ENCODE measurements around the gene ENPP5.

Gene ENPP5

DNA sequence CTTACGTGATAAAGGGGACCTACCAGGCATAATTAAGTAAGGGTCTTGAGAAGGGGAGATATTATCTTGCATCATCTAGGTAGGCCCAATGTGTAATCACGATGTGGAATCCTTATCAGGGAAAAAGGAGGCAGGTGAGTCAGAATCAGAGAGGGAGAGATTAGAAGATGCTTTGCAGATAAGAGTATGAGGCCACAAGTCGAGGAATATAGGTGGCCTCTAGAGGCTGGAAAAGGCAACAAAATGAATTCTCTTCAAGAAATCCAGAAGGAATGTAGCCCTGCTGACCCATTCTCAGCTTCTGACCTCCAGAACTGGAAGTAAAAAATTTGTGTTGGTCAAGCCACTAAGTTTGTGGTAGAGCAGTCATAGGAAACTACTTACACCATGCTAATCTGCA, 51.9 kb downstream of the ENPP5 start:
- Histone ChIP-seq H3K9ac (ENCODE audit: low read depth, low read length, poor library complexity) (no peak overlapping the region), H3K4ac (ENCODE audit: low read length) (no peak overlapping the region), H2AFZ (ENCODE audit: low read length) (no peak overlapping the region), H3K4me3 (ENCODE audit: low read length in 2 of 2) (no peak overlapping the region), H3K27ac (replicated peaks; ENCODE audit: low read length) (no peak overlapping the region), H3K14ac (ENCODE audit: low read length) (no peak overlapping the region), H2AK5ac (ENCODE audit: low read depth, low read length) (no peak overlapping the region), H3K4me2 (ENCODE audit: insufficient read depth, low read length, poor library complexity, severe bottlenecking) (no peak overlapping the region), H3K36me3 (replicated peaks in 1 of 2; ENCODE audit: control insufficient read depth in 2 of 2, insufficient read depth in 2 of 2, low read length in 2 of 2) (no peaks in the 10 kb centered on the region), H2BK12ac (ENCODE audit: low read length) (no peak overlapping the region), H4K8ac (ENCODE audit: low read depth, low read length) (no peak overlapping the region), H3K4me1 (ENCODE audit: control insufficient read depth in 2 of 2, insufficient read depth in 1 of 2, low read depth in 1 of 2, low read length in 2 of 2) (no peaks in the 10 kb centered on the region), H2BK15ac (ENCODE audit: low read length) (no peak overlapping the region), H4K91ac (ENCODE audit: low read depth, low read length, poor library complexity) (no peak overlapping the region), H3K27me3 (ENCODE audit: control insufficient read depth in 3 of 3, insufficient read depth in 3 of 3, low read depth in 1 of 3, low read length in 3 of 3) (no peaks in the 10 kb centered on the region), H3K23ac (ENCODE audit: low read depth, low read length, poor library complexity) (no peak overlapping the region), H3K9me3 (replicated peaks in 1 of 2; ENCODE audit: control insufficient read depth in 2 of 2, insufficient read depth in 1 of 2, low read depth in 1 of 2, low read length in 2 of 2) (no peaks in the 10 kb centered on the region), H3K79me1 (ENCODE audit: low read depth, low read length) (no peaks in the 10 kb centered on the region), H2BK5ac (ENCODE audit: low read length) (no peak overlapping the region), H3K18ac (ENCODE audit: low read length) (no peak overlapping the region), H2BK120ac (ENCODE audit: low read depth, low read length) (no peak overlapping the region)
- DNase-seq (ENCODE audit: low spot score) = no peak
- no CpG with 5 or more reads among the region's 3 CpGs for WGBS, 2 donors (ENCODE audit: extremely low coverage in 2 of 2, insufficient read length in 2 of 2, insufficient replicate concordance in 1 of 2)

DNA sequence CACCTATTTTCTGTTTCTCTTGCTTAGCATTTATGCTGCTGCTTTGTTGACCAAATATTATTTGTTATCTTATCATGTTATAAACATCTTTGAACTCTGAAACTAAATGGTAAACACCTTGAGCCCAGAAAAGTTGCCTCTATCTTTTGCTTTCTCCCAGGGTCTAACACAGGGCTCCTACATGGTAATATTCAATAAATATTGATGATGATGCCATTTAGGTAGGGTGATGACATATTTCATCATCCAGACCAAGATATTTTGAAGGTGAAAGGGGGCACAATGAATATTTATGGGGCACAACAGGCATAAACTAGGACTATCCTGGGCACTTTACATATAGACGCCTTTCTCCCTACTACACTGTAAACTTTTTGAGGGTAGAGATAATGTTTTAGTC, 52.6 kb downstream of the ENPP5 start:
- Histone ChIP-seq H3K14ac (ENCODE audit: low read length) (no peak overlapping the region), H3K9ac (ENCODE audit: low read depth, low read length, poor library complexity) (no peak overlapping the region), H3K79me1 (ENCODE audit: low read depth, low read length) (no peaks in the 10 kb centered on the region), H2AK5ac (ENCODE audit: low read depth, low read length) (no peak overlapping the region), H3K23ac (ENCODE audit: low read depth, low read length, poor library complexity) (no peak overlapping the region), H3K4me1 (ENCODE audit: control insufficient read depth in 2 of 2, insufficient read depth in 1 of 2, low read depth in 1 of 2, low read length in 2 of 2) (no peaks in the 10 kb centered on the region), H2BK12ac (ENCODE audit: low read length) (no peak overlapping the region), H4K91ac (ENCODE audit: low read depth, low read length, poor library complexity) (no peak overlapping the region), H3K4me3 (ENCODE audit: low read length in 2 of 2) (no peak overlapping the region), H2BK15ac (ENCODE audit: low read length) (no peak overlapping the region), H2AFZ (ENCODE audit: low read length) (no peak overlapping the region), H2BK5ac (ENCODE audit: low read length) (no peak overlapping the region), H4K8ac (ENCODE audit: low read depth, low read length) (no peak overlapping the region), H3K36me3 (replicated peaks in 1 of 2; ENCODE audit: control insufficient read depth in 2 of 2, insufficient read depth in 2 of 2, low read length in 2 of 2) (no peaks in the 10 kb centered on the region), H3K18ac (ENCODE audit: low read length) (no peak overlapping the region), H3K9me3 (replicated peaks in 1 of 2; ENCODE audit: control insufficient read depth in 2 of 2, insufficient read depth in 1 of 2, low read depth in 1 of 2, low read length in 2 of 2) (no peaks in the 10 kb centered on the region), H3K27me3 (ENCODE audit: control insufficient read depth in 3 of 3, insufficient read depth in 3 of 3, low read depth in 1 of 3, low read length in 3 of 3) (no peaks in the 10 kb centered on the region), H3K4me2 (ENCODE audit: insufficient read depth, low read length, poor library complexity, severe bottlenecking) (no peak overlapping the region), H3K27ac (replicated peaks; ENCODE audit: low read length) (no peak overlapping the region), H2BK120ac (ENCODE audit: low read depth, low read length) (no peak overlapping the region), H3K4ac (ENCODE audit: low read length) (no peak overlapping the region)
- DNase-seq (ENCODE audit: low spot score) = no peak
- no CpG with 5 or more reads among the region's 1 CpG for WGBS, 2 donors (ENCODE audit: extremely low coverage in 2 of 2, insufficient read length in 2 of 2, insufficient replicate concordance in 1 of 2)

DNA sequence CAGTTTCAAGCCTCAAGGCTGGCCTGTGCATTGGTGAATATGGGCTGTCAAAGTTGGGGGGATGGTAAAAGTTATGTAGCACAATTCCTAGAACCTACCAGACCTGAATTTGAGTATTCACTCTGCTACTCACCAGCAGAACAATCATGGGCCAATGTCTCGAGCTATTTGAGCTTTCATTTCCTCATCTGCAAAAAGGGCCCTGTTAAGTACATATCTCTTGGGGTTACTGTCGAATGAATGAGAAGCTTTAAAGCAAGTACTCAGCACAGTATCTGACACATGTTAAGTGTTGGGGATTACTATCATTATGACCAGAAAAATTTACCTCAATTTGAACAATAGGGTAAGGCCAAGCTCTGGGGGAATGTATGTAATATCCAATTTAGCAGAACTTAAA, 54.5 kb downstream of the ENPP5 start:
- no peaks in the 10 kb centered on the region for H3K79me1 ChIP-seq (ENCODE audit: low read depth, low read length)
- no peak overlapping the region for H3K18ac ChIP-seq (ENCODE audit: low read length)
- no peak overlapping the region for H4K91ac ChIP-seq (ENCODE audit: low read depth, low read length, poor library complexity)
- H3K4me1 ChIP-seq (ENCODE audit: control insufficient read depth in 2 of 2, insufficient read depth in 1 of 2, low read depth in 1 of 2, low read length in 2 of 2) = no peaks in the 10 kb centered on the region
- H3K23ac ChIP-seq (ENCODE audit: low read depth, low read length, poor library complexity) = no peak overlapping the region
- no peak overlapping the region for H2BK12ac ChIP-seq (ENCODE audit: low read length)
- H3K4ac ChIP-seq (ENCODE audit: low read length) = no peak overlapping the region
- no peak overlapping the region for H2AFZ ChIP-seq (ENCODE audit: low read length)
- no CpG with 5 or more reads among the region's 2 CpGs for WGBS, 2 donors (ENCODE audit: extremely low coverage in 2 of 2, insufficient read length in 2 of 2, insufficient replicate concordance in 1 of 2)
- H3K27ac ChIP-seq (replicated peaks; ENCODE audit: low read length) = no peak overlapping the region
- no peak overlapping the region for H3K4me3 ChIP-seq (ENCODE audit: low read length in 2 of 2)
- no peaks in the 10 kb centered on the region for H3K27me3 ChIP-seq (ENCODE audit: control insufficient read depth in 3 of 3, insufficient read depth in 3 of 3, low read depth in 1 of 3, low read length in 3 of 3)
- no peak overlapping the region for H2BK120ac ChIP-seq (ENCODE audit: low read depth, low read length)
- H2BK15ac ChIP-seq (ENCODE audit: low read length) = no peak overlapping the region
- DNase-seq (ENCODE audit: low spot score) = no peak
- H4K8ac ChIP-seq (ENCODE audit: low read depth, low read length) = no peak overlapping the region
- H2BK5ac ChIP-seq (ENCODE audit: low read length) = no peak overlapping the region
- H3K4me2 ChIP-seq (ENCODE audit: insufficient read depth, low read length, poor library complexity, severe bottlenecking) = no peak overlapping the region
- no peaks in the 10 kb centered on the region for H3K9me3 ChIP-seq (replicated peaks in 1 of 2; ENCODE audit: control insufficient read depth in 2 of 2, insufficient read depth in 1 of 2, low read depth in 1 of 2, low read length in 2 of 2)
- H2AK5ac ChIP-seq (ENCODE audit: low read depth, low read length) = no peak overlapping the region
- no peak overlapping the region for H3K14ac ChIP-seq (ENCODE audit: low read length)
- no peaks in the 10 kb centered on the region for H3K36me3 ChIP-seq (replicated peaks in 1 of 2; ENCODE audit: control insufficient read depth in 2 of 2, insufficient read depth in 2 of 2, low read length in 2 of 2)
- no peak overlapping the region for H3K9ac ChIP-seq (ENCODE audit: low read depth, low read length, poor library complexity)

DNA sequence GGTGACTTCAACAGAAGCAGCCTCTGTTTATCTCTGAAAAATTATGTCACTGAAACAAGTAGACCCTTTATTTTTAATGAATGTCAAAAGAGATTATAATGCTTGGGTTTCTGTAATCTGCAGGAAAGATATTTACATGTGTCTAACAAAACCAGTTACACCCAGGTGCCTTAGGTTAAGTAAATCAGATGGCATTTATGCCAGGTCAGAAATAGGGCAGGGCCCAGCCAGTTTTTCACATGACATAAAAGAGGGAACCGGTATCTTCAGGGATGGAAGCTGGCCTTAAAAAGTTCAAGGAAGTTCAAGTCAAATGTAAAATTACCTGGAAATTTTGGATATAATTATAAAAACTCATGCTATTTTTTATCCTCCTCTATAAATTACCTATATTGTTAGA, 55.1 kb downstream of the ENPP5 start:
- H2BK5ac ChIP-seq (ENCODE audit: low read length) = no peak overlapping the region
- no peaks in the 10 kb centered on the region for H3K4me1 ChIP-seq (ENCODE audit: control insufficient read depth in 2 of 2, insufficient read depth in 1 of 2, low read depth in 1 of 2, low read length in 2 of 2)
- H3K9me3 ChIP-seq (replicated peaks in 1 of 2; ENCODE audit: control insufficient read depth in 2 of 2, insufficient read depth in 1 of 2, low read depth in 1 of 2, low read length in 2 of 2) = no peaks in the 10 kb centered on the region
- H2AK5ac ChIP-seq (ENCODE audit: low read depth, low read length) = no peak overlapping the region
- H3K27me3 ChIP-seq (ENCODE audit: control insufficient read depth in 3 of 3, insufficient read depth in 3 of 3, low read depth in 1 of 3, low read length in 3 of 3) = no peaks in the 10 kb centered on the region
- no peak overlapping the region for H4K8ac ChIP-seq (ENCODE audit: low read depth, low read length)
- H3K36me3 ChIP-seq (replicated peaks in 1 of 2; ENCODE audit: control insufficient read depth in 2 of 2, insufficient read depth in 2 of 2, low read length in 2 of 2) = no peaks in the 10 kb centered on the region
- no peak overlapping the region for H3K4me2 ChIP-seq (ENCODE audit: insufficient read depth, low read length, poor library complexity, severe bottlenecking)
- no peak overlapping the region for H3K23ac ChIP-seq (ENCODE audit: low read depth, low read length, poor library complexity)
- no peak overlapping the region for H3K14ac ChIP-seq (ENCODE audit: low read length)
- H2BK120ac ChIP-seq (ENCODE audit: low read depth, low read length) = no peak overlapping the region
- DNase-seq (ENCODE audit: low spot score) = no peak
- no peak overlapping the region for H2BK15ac ChIP-seq (ENCODE audit: low read length)
- no peak overlapping the region for H2AFZ ChIP-seq (ENCODE audit: low read length)
- WGBS, 2 donors (ENCODE audit: extremely low coverage in 2 of 2, insufficient read length in 2 of 2, insufficient replicate concordance in 1 of 2) = no CpG with 5 or more reads among the region's 1 CpG
- H3K79me1 ChIP-seq (ENCODE audit: low read depth, low read length) = no peaks in the 10 kb centered on the region
- H3K9ac ChIP-seq (ENCODE audit: low read depth, low read length, poor library complexity) = no peak overlapping the region
- no peak overlapping the region for H3K18ac ChIP-seq (ENCODE audit: low read length)
- H2BK12ac ChIP-seq (ENCODE audit: low read length) = no peak overlapping the region
- no peak overlapping the region for H3K4ac ChIP-seq (ENCODE audit: low read length)
- no peak overlapping the region for H3K27ac ChIP-seq (replicated peaks; ENCODE audit: low read length)
- H4K91ac ChIP-seq (ENCODE audit: low read depth, low read length, poor library complexity) = no peak overlapping the region
- H3K4me3 ChIP-seq (ENCODE audit: low read length in 2 of 2) = no peak overlapping the region

Data from neuronal stem cell (in vitro differentiated cells).